Measurements from ENCODE around the gene CUL7. TPM values are rescaled to one million over a fixed set of nuclear protein-coding genes. Genes with fewer than 3 reads are reported as not detected.

The CUL7 gene
- total and polyA plus RNA-seq, 2 of the 8 experiments (the other 6 are each of a cell fraction or from before 2014, with no cell fraction given) = 10.8 to 15.0 TPM

GRCh38 chr6:43076464-43077332 is 23.0 kb upstream of the CUL7 start (continued):
- TF ChIP-seq PHF8 (conservative IDR thresholded peaks at IDR 0.05; ENCODE audit: low read depth, low read length) (peak; percentile 44), HDAC6 (IDR thresholded peaks at IDR 0.05; ENCODE audit: low read depth, low read length) (no peak), HDAC2 (IDR thresholded peaks at IDR 0.05; ENCODE audit: borderline replicate concordance in 1 of 2, low read depth in 2 of 2, low read length in 2 of 2) (0 out of 4 replicates have a peak, but pooled peaks of 1 of the 2 experiments have one; percentile 61), BRCA1 (IDR thresholded peaks at IDR 0.05; ENCODE audit: low read depth, low read length) (no peak), E2F6 (IDR thresholded peaks at IDR 0.05) (no peak), SRF (IDR thresholded peaks at IDR 0.05; ENCODE audit: low read depth, low read length) (no peak), CEBPB (IDR thresholded peaks at IDR 0.05; ENCODE audit: low read depth, low read length) (no peak), SP4 (IDR thresholded peaks at IDR 0.05; ENCODE audit: low read length) (no peak; the same call in 1 of the 2 replicates), SUZ12 (IDR thresholded peaks at IDR 0.05; ENCODE audit: low read length) (no peak), ATF2 (IDR thresholded peaks at IDR 0.05; ENCODE audit: low read length) (no peak), JUN (IDR thresholded peaks at IDR 0.05; ENCODE audit: low read depth, low read length) (peak; percentile 62; the same call in 1 of the 2 replicates), SP2 (IDR thresholded peaks at IDR 0.05; ENCODE audit: low read length) (no peak), TCF12 (IDR thresholded peaks at IDR 0.05; ENCODE audit: low read depth, low read length) (no peak), TAF1 (IDR thresholded peaks at IDR 0.05; ENCODE audit: low read depth, low read length) (peak; percentile 71), SIRT6 (IDR thresholded peaks at IDR 0.05; ENCODE audit: low read length) (no peak), POLR2A (IDR thresholded peaks at IDR 0.05; ENCODE audit: control extremely low read depth in 1 of 2, low read depth in 2 of 2, low read length in 2 of 2) (peak in 1 of 2 experiments; percentile 23; a peak in 2 of 3 replicates), CTBP2 (IDR thresholded peaks at IDR 0.05; ENCODE audit: borderline replicate concordance, insufficient read depth, insufficient read length, low read length) (no peak), GTF2F1 (IDR thresholded peaks at IDR 0.05; ENCODE audit: borderline replicate concordance, low read depth, low read length) (no peak)
